Neural progenitor cell (in vitro differentiated cells): ENCODE results near the gene GSTO1. TPM values are rescaled to one million over a fixed set of nuclear protein-coding genes. Genes with fewer than 3 reads are reported as not detected.

Source experiments
- DNase-seq: peaks from one replicate; pipeline ENCODE4 v3.0.0-alpha.2; 2016; ENCODE audit warnings: low spot score
- H2AFZ ChIP-seq: fragments of 200-600 bp; sonication (generic); replicated peaks from 2 replicates; pipeline ENCODE4 v1.6.1; 2016; ENCODE audit warnings: antibody characterized with exemption
- H3F3A ChIP-seq: fragments of 200-600 bp; sonication (generic); 2 replicates; pipeline ENCODE4 v1.6.1; 2016; ENCODE audit warnings: antibody characterized with exemption, low read depth
- H3K27ac ChIP-seq: fragments of 200-600 bp; sonication (generic); 2 replicates; pipeline ENCODE4 v1.5.1; 2016; ENCODE audit warnings: mild to moderate bottlenecking
- H3K27me3 ChIP-seq: fragments of 200-600 bp; sonication (generic); 2 replicates; pipeline ENCODE4 v1.6.1; 2016; ENCODE audit warnings: mild to moderate bottlenecking, moderate library complexity
- H3K36me3 ChIP-seq: fragments of 200-600 bp; sonication (generic); 2 replicates; pipeline ENCODE4 v1.5.1; 2016
- H3K4me1 ChIP-seq: fragments of 200-600 bp; sonication (generic); 2 replicates; pipeline ENCODE4 v1.6.1; 2016; ENCODE audit warnings: mixed run types
- H3K4me2 ChIP-seq: fragments of 200-600 bp; sonication (generic); 2 replicates; pipeline ENCODE4 v1.6.1; 2016
- H3K4me3 ChIP-seq: fragments of 200-600 bp; sonication (generic); 2 replicates; pipeline ENCODE4 v1.5.1; 2016
- H3K79me2 ChIP-seq: fragments of 200-600 bp; sonication (generic); 2 replicates; pipeline ENCODE4 v1.6.1; 2016; ENCODE audit warnings: low read depth
- H3K9ac ChIP-seq: fragments of 200-600 bp; sonication (generic); 2 replicates; pipeline ENCODE4 v1.6.1; 2016
- H3K9me3 ChIP-seq: fragments of 200-600 bp; sonication (generic); 2 replicates; pipeline ENCODE4 v1.5.1; 2016; ENCODE audit warnings: low read depth
- H4K20me1 ChIP-seq: fragments of 200-600 bp; sonication (generic); 2 replicates; pipeline ENCODE4 v1.6.1; 2016; ENCODE audit warnings: low read depth
- H3K27ac Mint-ChIP-seq: 3 replicates; pipeline ENCODE4 v1.8.0; 2021; ENCODE audit warnings: mixed read lengths
- H3K27me3 Mint-ChIP-seq: 2 replicates; pipeline ENCODE4 v1.8.0; 2022; ENCODE audit warnings: low read depth, mild to moderate bottlenecking, inconsistent platforms, moderate library complexity, mixed read lengths; ENCODE audit not compliant: insufficient read depth
- H3K36me3 Mint-ChIP-seq: 3 replicates; pipeline ENCODE4 v1.8.0; 2021; ENCODE audit warnings: mixed read lengths
- H3K4me1 Mint-ChIP-seq: 3 replicates; pipeline ENCODE4 v1.8.0; 2021; ENCODE audit warnings: mixed read lengths
- H3K4me3 Mint-ChIP-seq: 3 replicates; pipeline ENCODE4 v1.8.0; 2021; ENCODE audit warnings: mild to moderate bottlenecking, moderate library complexity, mixed read lengths
- H3K9me3 Mint-ChIP-seq: 3 replicates; pipeline ENCODE4 v1.8.0; 2020; ENCODE audit warnings: mixed read lengths
- EZH2 ChIP-seq: fragments of 200-600 bp; sonication (generic); IDR thresholded peaks from 2 replicates; pipeline ENCODE4 v1.6.1; 2017; ENCODE audit warnings: antibody characterized with exemption, mild to moderate bottlenecking, moderate library complexity
- EZH2phosphoT487 ChIP-seq: fragments of 200-600 bp; sonication (generic); IDR thresholded peaks from 2 replicates; pipeline ENCODE4 v1.6.1; 2017; ENCODE audit warnings: antibody characterized with exemption
- total RNA-seq: library from RNA; depleted of rRNA; stranded (reverse); fragments of >200 nt; gene quantifications from 2 replicates; pipeline ENCODE4 v1.2.3, GENCODE V29; 2015; ENCODE audit warnings: low replicate concordance
- TF ChIP-seq, protein P1 (sequence below): fragments of 200-600 bp; sonication (generic); IDR thresholded peaks from 2 replicates; pipeline ENCODE4 v1.5.1; 2017; ENCODE audit warnings: antibody characterized with exemption, mild to moderate bottlenecking

The GSTO1 gene
- total RNA-seq, 1 donor from 2014 or later = 48.6 TPM

DNA sequence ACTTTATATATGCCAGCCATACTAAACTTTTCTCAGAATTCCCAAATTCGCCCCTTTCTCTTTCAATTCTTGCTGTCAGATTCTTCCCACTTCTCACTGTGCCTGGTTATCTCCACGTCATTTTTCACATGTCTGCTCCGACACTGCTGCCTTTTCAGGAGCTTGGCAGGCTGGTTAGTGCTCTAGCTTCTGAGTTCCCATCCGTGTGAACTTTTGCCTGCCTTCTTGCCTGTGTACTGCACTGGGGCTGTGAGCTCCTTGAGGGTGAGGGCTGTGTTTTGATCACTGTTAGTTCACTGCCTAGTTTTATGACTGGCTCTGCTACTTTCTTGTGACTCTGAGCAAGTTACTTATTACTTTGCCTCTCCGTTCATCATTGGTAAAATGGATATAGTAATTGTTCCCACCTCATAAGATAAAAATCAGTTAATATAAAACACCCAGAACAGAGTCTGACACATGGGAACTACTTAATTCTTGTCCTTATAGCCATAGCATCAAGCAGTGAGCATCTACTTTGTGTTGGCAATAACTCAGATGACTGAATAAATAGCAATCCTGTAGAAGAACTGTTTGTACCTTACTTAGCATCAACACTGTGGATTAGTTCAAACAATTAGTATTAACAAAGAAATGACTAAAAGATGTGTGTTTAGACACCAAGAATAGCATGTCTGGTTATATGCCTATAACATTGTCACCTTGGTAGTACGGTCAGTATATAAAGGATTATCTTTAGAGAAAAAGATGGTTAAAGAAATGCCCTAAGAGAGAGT, 5.5 kb downstream of the GSTO1 start:
- peaks cover 10% of the 10 kb centered on the region for H3K27me3 ChIP-seq
- H2AFZ ChIP-seq = no peak overlapping the region
- H3K9ac ChIP-seq = no peak overlapping the region
- Mint-ChIP-seq H3K27me3 (no peaks in the 10 kb centered on the region), H3K27ac (no peak overlapping the region), H3K9me3 (no peaks in the 10 kb centered on the region), H3K4me3 (no peak overlapping the region), H3K36me3 (peaks cover 8% of the 10 kb centered on the region), H3K4me1 (peaks cover 11% of the 10 kb centered on the region)
- peaks cover 5% of the 10 kb centered on the region for H3F3A ChIP-seq
- no peak for DNase-seq
- no peak overlapping the region for H3K4me2 ChIP-seq
- peaks cover 11% of the 10 kb centered on the region for H4K20me1 ChIP-seq
- TF ChIP-seq EZH2phosphoT487 (no peak), EZH2 (no peak)
- TF ChIP-seq, protein P1, sequence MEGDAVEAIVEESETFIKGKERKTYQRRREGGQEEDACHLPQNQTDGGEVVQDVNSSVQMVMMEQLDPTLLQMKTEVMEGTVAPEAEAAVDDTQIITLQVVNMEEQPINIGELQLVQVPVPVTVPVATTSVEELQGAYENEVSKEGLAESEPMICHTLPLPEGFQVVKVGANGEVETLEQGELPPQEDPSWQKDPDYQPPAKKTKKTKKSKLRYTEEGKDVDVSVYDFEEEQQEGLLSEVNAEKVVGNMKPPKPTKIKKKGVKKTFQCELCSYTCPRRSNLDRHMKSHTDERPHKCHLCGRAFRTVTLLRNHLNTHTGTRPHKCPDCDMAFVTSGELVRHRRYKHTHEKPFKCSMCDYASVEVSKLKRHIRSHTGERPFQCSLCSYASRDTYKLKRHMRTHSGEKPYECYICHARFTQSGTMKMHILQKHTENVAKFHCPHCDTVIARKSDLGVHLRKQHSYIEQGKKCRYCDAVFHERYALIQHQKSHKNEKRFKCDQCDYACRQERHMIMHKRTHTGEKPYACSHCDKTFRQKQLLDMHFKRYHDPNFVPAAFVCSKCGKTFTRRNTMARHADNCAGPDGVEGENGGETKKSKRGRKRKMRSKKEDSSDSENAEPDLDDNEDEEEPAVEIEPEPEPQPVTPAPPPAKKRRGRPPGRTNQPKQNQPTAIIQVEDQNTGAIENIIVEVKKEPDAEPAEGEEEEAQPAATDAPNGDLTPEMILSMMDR = no peak
- peaks cover 28% of the 10 kb centered on the region for H3K79me2 ChIP-seq
- no peak overlapping the region for H3K27ac ChIP-seq
- peaks cover 6% of the 10 kb centered on the region for H3K4me1 ChIP-seq
- no peaks in the 10 kb centered on the region for H3K9me3 ChIP-seq
- H3K4me3 ChIP-seq = no peak overlapping the region
- H3K36me3 ChIP-seq = no peaks in the 10 kb centered on the region

- no peaks in the 10 kb centered on the region for H3K9me3 ChIP-seq
- H3K27me3 Mint-ChIP-seq = no peaks in the 10 kb centered on the region
- no peak overlapping the region for H3K9ac ChIP-seq
- H3K4me2 ChIP-seq = no peak overlapping the region
- peaks cover under 1% of the 10 kb centered on the region for H3F3A ChIP-seq
- DNase-seq = no peak
- no peaks in the 10 kb centered on the region for H3K36me3 ChIP-seq
- H3K4me1 ChIP-seq = peaks cover 5% of the 10 kb centered on the region
- peaks cover 7% of the 10 kb centered on the region for H3K4me1 Mint-ChIP-seq
- no peak overlapping the region for H3K4me3 Mint-ChIP-seq
- H2AFZ ChIP-seq = no peak overlapping the region
- peaks cover 33% of the 10 kb centered on the region for H3K79me2 ChIP-seq
- no peak overlapping the region for H3K4me3 ChIP-seq
- no peaks in the 10 kb centered on the region for H3K9me3 Mint-ChIP-seq
- H4K20me1 ChIP-seq = peaks cover 11% of the 10 kb centered on the region
- H3K27ac Mint-ChIP-seq = no peak overlapping the region
- no peak for TF ChIP-seq EZH2
- TF ChIP-seq, protein P1 = no peak
- no peak for TF ChIP-seq EZH2phosphoT487
- no peak overlapping the region for H3K27ac ChIP-seq
- peaks cover 5% of the 10 kb centered on the region for H3K27me3 ChIP-seq
- H3K36me3 Mint-ChIP-seq = peaks cover 8% of the 10 kb centered on the region
Measured at GRCh38 chr10:104260775-104261115, 6.1 kb downstream of the GSTO1 start.

GRCh38 chr10:104262055-104262454, 7.4 kb downstream of the GSTO1 start:
- Histone ChIP-seq H3K9ac (no peak overlapping the region), H3K36me3 (no peaks in the 10 kb centered on the region), H3K4me1 (no peaks in the 10 kb centered on the region), H4K20me1 (peaks cover 11% of the 10 kb centered on the region), H3F3A (no peaks in the 10 kb centered on the region), H3K4me2 (no peak overlapping the region), H3K9me3 (no peaks in the 10 kb centered on the region), H3K4me3 (no peak overlapping the region), H2AFZ (no peak overlapping the region), H3K79me2 (peaks cover 41% of the 10 kb centered on the region), H3K27ac (no peak overlapping the region), H3K27me3 (no peaks in the 10 kb centered on the region)
- H3K4me3 Mint-ChIP-seq = no peak overlapping the region
- H3K9me3 Mint-ChIP-seq = no peaks in the 10 kb centered on the region
- no peaks in the 10 kb centered on the region for H3K4me1 Mint-ChIP-seq
- no peak overlapping the region for H3K27ac Mint-ChIP-seq
- peaks cover 12% of the 10 kb centered on the region for H3K36me3 Mint-ChIP-seq
- TF ChIP-seq EZH2phosphoT487 = no peak
- TF ChIP-seq, protein P1 = no peak
- TF ChIP-seq EZH2 = no peak
- no peak for DNase-seq
- H3K27me3 Mint-ChIP-seq = no peaks in the 10 kb centered on the region
